Ectodermal cell (in vitro differentiated cells): Measurements from ENCODE around the gene GALNT7.
A peak's percentile ranks its signal among the peaks of the same experiment; 100 is the strongest.

Experiments used
- H3K27ac ChIP-seq: 2 replicates; pipeline ENCODE4 v1.7.0; 2013; ENCODE audit warnings: mild to moderate bottlenecking, low read depth, low read length; ENCODE audit not compliant: insufficient read depth, poor library complexity, severe bottlenecking
- H3K27me3 ChIP-seq: 2 replicates; pipeline ENCODE4 v1.7.0; 2013; ENCODE audit warnings: mild to moderate bottlenecking, low read length; ENCODE audit not compliant: insufficient read depth, control insufficient read depth, poor library complexity, severe bottlenecking
- H3K36me3 ChIP-seq: one replicate; pipeline ENCODE4 v1.7.0; 2013; ENCODE audit warnings: low read length; ENCODE audit not compliant: control insufficient read depth, insufficient read depth
- H3K4me1 ChIP-seq: one replicate; pipeline ENCODE4 v1.7.0; 2013; ENCODE audit warnings: low read length; ENCODE audit not compliant: control insufficient read depth, insufficient read depth
- H3K4me3 ChIP-seq: 2 replicates; pipeline ENCODE4 v1.7.0; 2013; ENCODE audit warnings: low read depth, low read length, control low read depth; ENCODE audit not compliant: insufficient read depth
- H3K9me3 ChIP-seq: 2 replicates; pipeline ENCODE4 v1.7.0; 2013; ENCODE audit warnings: mild to moderate bottlenecking, low read length, moderate library complexity; ENCODE audit not compliant: control insufficient read depth
- WGBS, 2 experiments: methylation state at CpG; one replicate each; pipeline ENCODE4 v1.1.7; 2013; ENCODE audit warnings: missing lambda C conversion rate in 2 of 2; 5-methylcytosine and 5-hydroxymethylcytosine counted together

The GALNT7 gene

GRCh38 chr4:173165706-173166105, 2.9 kb upstream of the GALNT7 start:
- Histone ChIP-seq H3K4me3 (no peak overlapping the region), H3K36me3 (no peaks in the 10 kb centered on the region), H3K9me3 (no peaks in the 10 kb centered on the region), H3K27me3 (no peaks in the 10 kb centered on the region), H3K4me1 (peaks cover 9% of the 10 kb centered on the region), H3K27ac (no peak overlapping the region)

GRCh38 chr4:173166491-173166890, 2.1 kb upstream of the GALNT7 start:
- no peaks in the 10 kb centered on the region for H3K36me3 ChIP-seq
- H3K4me1 ChIP-seq, result peaks cover 11% of the 10 kb centered on the region
- H3K4me3 ChIP-seq, result no peak overlapping the region
- H3K27me3 ChIP-seq, result no peaks in the 10 kb centered on the region
- H3K9me3 ChIP-seq, result no peaks in the 10 kb centered on the region
- H3K27ac ChIP-seq, result no peak overlapping the region
- 91 to 94% methylated on average over 4 of the region's 4 CpGs for WGBS, 2 experiments

GRCh38 chr4:173167758-173168395, 734 bp upstream of the GALNT7 start:
- H3K27me3 ChIP-seq, result no peaks in the 10 kb centered on the region
- H3K36me3 ChIP-seq, result no peaks in the 10 kb centered on the region
- peak overlapping the region; percentile 86 for H3K27ac ChIP-seq
- H3K9me3 ChIP-seq, result no peaks in the 10 kb centered on the region
- peaks cover 19% of the 10 kb centered on the region for H3K4me1 ChIP-seq
- WGBS, 2 experiments, result 4% methylated on average over 19 of the region's 19 CpGs
- H3K4me3 ChIP-seq, result peak overlapping the region; percentile 53

DNA sequence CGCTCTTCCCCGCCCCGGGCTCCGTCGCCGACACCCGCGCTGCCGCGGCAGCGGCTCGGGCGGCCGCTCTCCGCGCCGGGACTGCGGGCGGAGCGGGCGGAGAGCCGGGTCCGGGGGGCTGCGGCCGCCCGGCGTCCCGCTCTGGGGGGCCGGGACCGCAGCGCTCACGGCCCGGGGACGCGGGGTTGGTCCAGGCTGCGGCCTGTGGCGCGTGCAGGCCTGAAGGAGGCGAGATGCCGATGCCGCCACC, 492 bp downstream of the GALNT7 start:
- Histone ChIP-seq H3K9me3 (no peaks in the 10 kb centered on the region), H3K4me1 (peaks cover 26% of the 10 kb centered on the region), H3K36me3 (no peaks in the 10 kb centered on the region), H3K4me3 (peak overlapping the region; percentile 53), H3K27ac (peak overlapping the region; percentile 88), H3K27me3 (no peaks in the 10 kb centered on the region)
- WGBS, 2 experiments, result 0% methylated on average over 41 of the region's 41 CpGs

GRCh38 chr4:173169428-173170181, 994 bp downstream of the GALNT7 start:
- peaks cover 26% of the 10 kb centered on the region for H3K4me1 ChIP-seq
- no peaks in the 10 kb centered on the region for H3K9me3 ChIP-seq
- H3K27me3 ChIP-seq, result no peaks in the 10 kb centered on the region
- 0% methylated on average over 92 of the region's 92 CpGs for WGBS, 2 experiments
- H3K36me3 ChIP-seq, result no peaks in the 10 kb centered on the region
- peak overlapping the region; percentile 53 for H3K4me3 ChIP-seq
- H3K27ac ChIP-seq, result peak overlapping the region; percentile 88

DNA sequence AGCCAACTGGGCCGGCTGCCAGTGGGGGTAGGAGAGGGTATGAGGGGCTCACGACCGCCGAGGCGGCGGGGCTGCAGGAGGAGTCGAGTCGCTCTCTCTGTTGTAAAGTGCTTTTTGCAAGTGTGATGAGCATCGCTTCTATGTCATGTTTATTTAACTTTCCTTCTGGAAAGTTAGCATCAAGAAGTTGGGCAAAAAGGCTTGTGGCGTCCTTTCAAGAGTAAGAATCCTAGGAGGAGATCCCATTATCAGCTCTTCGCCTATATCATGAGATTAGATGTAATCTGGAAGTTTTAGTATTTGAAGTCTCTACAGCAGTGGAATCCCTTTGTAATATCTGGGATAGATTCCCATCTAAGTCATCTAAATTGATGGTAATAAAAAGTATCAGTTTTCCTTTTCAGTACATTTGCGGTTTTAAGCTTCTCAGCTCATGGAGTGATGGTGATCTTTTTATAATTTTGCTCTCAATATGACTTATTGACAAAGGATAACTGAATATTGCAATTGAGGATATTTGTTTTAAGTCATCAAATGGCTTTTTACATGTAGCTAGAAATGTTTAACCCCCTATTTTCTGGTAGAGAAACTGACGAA, 1.7 kb downstream of the GALNT7 start:
- 7 to 13% methylated on average over 12 to 13 of the region's 13 CpGs for WGBS, 2 experiments
- Histone ChIP-seq H3K27me3 (no peaks in the 10 kb centered on the region), H3K27ac (peak overlapping the region; percentile 88), H3K36me3 (no peaks in the 10 kb centered on the region), H3K4me1 (peaks cover 26% of the 10 kb centered on the region), H3K9me3 (no peaks in the 10 kb centered on the region), H3K4me3 (peak overlapping the region; percentile 53)

DNA sequence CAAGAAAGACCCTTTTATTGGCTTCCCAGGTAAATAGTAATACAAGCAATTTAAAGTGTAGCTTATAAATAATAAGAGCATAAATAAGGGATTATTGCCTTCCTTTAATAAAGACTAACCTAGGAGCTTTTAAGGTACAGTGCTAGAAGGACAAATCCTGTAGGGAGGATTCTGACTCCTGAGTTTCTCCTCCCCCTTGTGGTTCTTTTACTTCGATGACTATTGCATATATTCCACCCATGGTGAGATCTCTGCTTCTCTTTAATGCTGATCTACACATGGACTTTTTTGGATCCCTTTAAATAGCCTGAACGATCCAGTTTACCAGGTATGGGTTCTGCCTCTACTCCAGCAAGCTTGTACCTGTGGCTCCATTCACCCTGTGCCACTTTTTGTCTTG, 2.5 kb downstream of the GALNT7 start:
- Histone ChIP-seq H3K4me3 (no peak overlapping the region), H3K36me3 (no peaks in the 10 kb centered on the region)
- WGBS, 2 experiments, result 40 to 46% methylated on average over 2 of the region's 2 CpGs

GRCh38 chr4:173171987-173172386, 3.4 kb downstream of the GALNT7 start:
- H3K27ac ChIP-seq, result no peak overlapping the region
- H3K9me3 ChIP-seq, result no peaks in the 10 kb centered on the region
- no peaks in the 10 kb centered on the region for H3K27me3 ChIP-seq
- peaks cover 26% of the 10 kb centered on the region for H3K4me1 ChIP-seq
- H3K36me3 ChIP-seq, result no peaks in the 10 kb centered on the region
- WGBS, 2 experiments, result 81 to 82% methylated on average over 8 of the region's 8 CpGs
- H3K4me3 ChIP-seq, result no peak overlapping the region

More for the DNA sequence above, 2.5 kb downstream of the GALNT7 start:
- no peaks in the 10 kb centered on the region for H3K27me3 ChIP-seq
- peaks cover 26% of the 10 kb centered on the region for H3K4me1 ChIP-seq
- no peaks in the 10 kb centered on the region for H3K9me3 ChIP-seq
- H3K27ac ChIP-seq, result no peak overlapping the region

- WGBS, 2 experiments, result 94 to 95% methylated on average over 2 of the region's 2 CpGs
- Histone ChIP-seq H3K4me3 (no peak overlapping the region), H3K36me3 (no peaks in the 10 kb centered on the region), H3K27ac (no peak overlapping the region), H3K4me1 (peaks cover 21% of the 10 kb centered on the region), H3K27me3 (no peaks in the 10 kb centered on the region), H3K9me3 (no peaks in the 10 kb centered on the region)
Measured at GRCh38 chr4:173174184-173174583, 5.6 kb downstream of the GALNT7 start.

DNA sequence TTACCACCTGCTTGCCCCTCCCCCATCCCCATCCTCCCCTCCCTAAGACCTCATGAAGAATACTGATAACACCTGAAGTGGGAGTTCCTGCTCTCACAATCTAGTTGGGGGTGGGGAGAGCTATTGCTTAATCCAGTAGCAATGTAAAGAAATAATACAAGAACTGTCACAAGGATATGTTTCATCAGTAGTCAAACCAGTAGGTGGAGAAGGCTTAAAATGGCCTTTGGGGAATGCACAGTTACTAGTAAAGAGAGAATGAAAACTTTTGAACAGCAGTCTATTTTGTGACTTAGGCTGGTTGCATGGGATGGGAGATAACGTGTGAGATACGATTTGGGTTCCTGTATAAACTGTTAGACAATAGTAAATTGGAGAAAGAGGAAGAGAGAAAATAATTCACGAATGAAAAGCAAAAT, 6.0 kb downstream of the GALNT7 start:
- Histone ChIP-seq H3K27me3 (no peaks in the 10 kb centered on the region), H3K27ac (no peak overlapping the region), H3K4me1 (peaks cover 21% of the 10 kb centered on the region), H3K36me3 (no peaks in the 10 kb centered on the region), H3K4me3 (no peak overlapping the region), H3K9me3 (no peaks in the 10 kb centered on the region)
- WGBS, 2 experiments, result 92 to 96% methylated on average over 3 of the region's 3 CpGs
